NCI-H2196 treated with DMSO at 0.1 percent for 48 hours (cell line): ENCODE data around the gene MIEN1.
"Not testable (repeated sequence)": the region's sequence is repeated elsewhere in the genome, so short reads cannot be mapped to it uniquely, and the experiment has no call there.

Experiments used
- DNase-seq: peaks from one replicate; lab custom pipeline; 2025; ENCODE audit not compliant: unreplicated experiment; lab: John Stamatoyannopoulos, UW

MIEN1 gene

DNA sequence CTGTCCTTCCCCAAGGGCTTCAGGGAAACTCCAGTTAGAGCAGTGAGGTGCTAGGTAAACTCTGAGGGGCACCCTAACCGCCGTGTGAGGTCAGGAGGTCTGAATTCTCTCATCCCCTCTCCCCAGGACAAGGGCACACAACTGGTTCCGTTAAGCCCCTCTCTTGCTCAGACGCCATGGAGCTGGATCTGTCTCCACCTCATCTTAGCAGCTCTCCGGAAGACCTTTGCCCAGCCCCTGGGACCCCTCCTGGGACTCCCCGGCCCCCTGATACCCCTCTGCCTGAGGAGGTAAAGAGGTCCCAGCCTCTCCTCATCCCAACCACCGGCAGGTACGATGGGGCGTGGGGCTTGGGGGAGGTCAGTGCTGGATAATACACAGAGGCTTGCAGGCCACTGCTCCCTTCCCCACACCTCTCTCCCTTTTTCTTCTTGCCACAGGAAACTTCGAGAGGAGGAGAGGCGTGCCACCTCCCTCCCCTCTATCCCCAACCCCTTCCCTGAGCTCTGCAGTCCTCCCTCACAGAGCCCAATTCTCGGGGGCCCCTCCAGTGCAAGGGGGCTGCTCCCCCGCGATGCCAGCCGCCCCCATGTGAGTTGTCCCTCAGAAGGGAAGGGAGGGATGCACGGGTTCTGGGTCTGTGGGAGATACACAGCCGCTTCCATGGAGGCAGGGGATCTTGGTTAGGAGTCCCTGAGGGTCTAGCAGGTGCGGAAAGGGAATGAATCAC is 12.0 kb upstream of the MIEN1 start:
- no peak for DNase-seq

DNA sequence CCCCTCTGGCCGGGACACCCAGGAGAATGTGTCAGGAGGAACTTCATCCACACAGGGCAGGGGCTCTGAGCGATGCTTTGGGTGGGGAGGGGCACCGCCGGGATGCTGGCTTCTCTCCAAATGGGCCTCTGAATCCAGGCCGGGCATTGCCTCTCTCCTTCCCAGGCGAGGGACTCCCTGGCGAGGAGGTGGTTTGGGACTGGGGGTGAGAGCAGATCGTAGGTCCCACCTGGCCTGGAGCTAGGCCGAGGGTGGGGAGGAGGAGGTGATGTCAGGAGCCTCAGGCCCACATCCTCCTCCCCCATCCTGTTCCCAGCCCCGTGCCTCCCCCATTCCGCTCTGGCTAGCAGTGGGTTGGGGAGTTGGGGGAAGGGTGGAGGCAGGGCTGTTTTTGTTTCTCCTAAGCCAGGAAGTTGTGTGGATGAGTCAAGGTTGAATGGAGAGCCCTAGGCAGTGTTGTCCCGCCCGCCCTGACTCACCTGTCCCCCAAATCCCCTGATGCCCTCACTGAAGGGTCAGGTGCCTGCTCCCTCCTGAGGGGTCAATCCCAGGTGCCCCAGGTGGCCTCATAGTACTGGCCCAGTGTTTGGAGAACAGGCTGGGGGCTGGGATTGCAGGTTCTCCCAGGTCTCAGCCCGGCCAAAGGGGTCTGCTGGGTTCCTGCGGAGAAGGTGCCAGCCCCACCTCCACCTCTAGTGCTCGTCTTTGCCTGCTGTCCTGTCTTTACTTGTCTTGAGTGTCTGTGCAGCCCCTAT is 10.2 kb upstream of the MIEN1 start:
- no peak for DNase-seq

DNA sequence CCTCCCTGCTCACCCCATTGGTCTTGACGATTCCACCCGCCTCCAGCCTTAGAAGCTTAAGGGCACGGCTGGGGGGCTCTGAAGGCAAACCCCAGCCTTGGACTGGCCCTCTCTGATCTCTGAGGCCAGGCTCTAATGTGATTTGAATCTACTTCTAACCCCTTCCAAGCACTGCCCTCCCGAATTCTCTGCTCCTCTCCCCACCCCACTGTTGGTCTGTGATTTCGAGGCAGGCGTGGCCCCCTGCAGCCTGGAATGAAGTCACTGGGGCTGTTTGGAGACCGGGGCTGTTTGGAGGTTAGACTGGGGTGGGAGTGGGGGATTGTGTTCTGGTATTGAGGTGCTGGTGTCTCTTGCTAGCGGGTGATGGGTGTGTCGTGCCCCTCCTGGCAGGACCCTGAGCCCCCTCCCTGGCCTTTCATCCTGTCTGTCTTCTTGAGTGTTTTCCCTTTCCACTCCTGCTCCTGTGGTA is 9.6 kb upstream of the MIEN1 start:
- no peak for DNase-seq

DNA sequence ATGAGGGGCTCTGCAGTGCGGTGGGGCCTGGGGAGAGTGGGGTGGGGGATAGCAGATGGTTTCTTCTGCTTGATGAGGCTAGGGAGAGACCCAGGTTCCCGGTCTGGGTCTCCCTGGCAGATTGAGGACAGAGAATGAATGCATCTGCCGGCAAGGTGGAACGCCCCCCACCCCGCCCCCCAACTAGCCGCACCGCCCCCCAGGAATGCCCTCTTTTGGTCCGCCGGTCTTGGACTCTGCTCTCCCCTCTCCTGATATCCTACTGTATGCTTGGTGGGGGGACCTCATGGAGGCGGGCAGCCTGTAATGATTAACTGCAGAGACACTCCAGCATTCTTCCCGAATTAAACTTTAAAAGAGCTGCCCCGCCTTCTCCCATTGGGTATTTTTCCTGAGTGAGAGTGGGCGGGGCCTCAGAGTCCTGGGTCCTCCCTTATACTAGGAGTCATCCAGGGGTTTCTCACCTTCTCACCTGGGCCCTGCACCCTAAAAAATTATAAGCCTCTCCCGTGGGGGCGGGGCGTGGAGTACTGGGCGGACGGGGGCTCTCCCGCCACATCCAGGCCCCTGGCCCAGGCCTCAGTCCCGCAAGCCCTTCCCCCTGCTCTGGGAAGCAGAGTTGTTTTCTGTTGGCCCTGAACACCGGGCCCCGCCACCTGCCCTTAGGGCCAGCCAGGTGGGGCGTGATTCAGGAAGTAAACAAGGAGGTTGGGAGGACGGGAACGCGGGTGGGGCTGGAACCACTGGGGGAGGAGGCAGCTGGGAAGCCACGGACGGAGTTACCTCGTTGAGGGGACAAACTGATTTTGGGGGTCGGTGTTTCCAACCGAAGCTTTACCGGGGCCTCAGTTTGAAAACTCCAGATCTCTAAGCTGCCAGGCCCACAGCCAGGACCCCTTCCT is 8.9 kb upstream of the MIEN1 start:
- no peak for DNase-seq

DNA sequence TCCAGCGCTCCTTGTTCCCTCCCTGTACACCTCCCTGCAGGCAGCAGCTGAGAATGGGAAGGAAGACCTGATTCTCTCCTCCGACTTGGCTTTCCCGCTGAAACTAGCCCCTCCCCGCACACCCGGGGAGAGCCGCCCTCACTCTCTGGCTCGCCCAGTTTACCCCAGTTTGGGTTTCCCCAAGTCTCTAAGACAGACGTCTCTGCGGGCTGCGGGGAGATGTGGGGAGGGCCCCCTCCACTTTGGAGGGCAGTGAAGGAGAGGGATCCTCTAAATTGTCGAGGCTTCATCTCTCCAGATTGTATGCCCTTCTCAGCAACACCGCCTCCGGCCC is 8.2 kb upstream of the MIEN1 start:
- no peak for DNase-seq

DNA sequence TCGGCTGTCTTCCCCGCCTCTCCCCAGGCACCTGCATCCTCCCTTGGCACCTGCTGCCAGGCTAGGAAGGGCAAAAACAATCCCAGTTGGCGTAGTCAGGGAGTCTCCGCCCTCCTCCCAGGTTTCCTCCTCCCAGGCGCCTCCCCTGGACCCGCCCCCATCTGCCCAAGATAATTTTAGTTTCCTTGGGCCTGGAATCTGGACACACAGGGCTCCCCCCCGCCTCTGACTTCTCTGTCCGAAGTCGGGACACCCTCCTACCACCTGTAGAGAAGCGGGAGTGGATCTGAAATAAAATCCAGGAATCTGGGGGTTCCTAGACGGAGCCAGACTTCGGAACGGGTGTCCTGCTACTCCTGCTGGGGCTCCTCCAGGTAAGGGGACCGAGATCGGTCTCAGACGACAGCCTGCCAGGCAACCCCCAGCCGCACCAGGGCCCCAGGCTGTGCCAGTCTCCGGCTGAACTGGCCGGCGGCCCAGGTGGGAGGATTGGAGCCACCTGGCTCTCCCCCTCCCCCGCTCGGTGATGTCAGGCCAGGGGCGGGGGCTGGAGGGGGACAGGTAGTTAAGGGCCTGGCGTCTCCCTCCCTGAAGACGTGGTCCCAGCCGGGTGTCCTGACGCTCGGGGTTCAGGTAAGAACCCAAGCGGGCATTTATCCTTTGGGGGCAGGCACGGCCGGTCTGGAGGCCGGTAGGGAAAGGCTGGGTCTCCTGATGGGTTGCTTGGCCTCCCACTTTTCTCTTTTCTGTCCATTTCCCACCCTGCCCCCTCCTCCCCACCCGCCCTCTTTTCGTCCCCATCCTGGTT is 7.6 kb upstream of the MIEN1 start, which contains the start of gene GRB7:
TSS of gene GRB7 (plus strand) at position 179 of the 808 bp plus-strand sequence. CDS start 4,364 bp downstream, outside the sequence.
- DNase-seq, result peak; percentile 50

DNA sequence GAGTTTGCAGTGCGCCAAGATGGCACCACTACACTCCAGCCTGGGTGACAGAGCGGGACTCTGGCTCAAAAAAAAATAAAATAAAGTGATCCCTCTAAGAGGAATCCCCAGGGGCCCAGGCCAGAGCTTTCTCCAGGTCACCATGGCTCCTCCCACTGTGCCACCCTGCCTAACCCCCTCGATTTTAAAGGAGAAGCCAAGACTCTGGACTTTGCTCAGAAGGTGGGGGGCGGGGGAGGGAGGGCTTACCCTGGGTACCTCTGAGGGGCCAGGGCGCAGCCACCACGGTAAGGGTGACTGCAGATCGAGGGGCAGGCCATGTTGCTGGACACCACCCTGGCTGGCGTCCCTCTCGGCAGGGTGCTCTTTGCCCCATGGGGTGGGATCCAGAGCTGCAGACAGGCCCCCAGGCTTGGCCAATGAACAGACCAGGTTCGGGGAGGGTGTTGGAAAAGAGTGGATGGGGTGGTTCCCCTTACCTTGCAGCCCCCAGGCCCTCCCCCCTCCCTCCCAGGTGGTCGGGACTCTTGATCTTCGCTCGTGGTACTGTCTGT is 7.0 kb upstream of the MIEN1 start:
- DNase-seq, result no peak

DNA sequence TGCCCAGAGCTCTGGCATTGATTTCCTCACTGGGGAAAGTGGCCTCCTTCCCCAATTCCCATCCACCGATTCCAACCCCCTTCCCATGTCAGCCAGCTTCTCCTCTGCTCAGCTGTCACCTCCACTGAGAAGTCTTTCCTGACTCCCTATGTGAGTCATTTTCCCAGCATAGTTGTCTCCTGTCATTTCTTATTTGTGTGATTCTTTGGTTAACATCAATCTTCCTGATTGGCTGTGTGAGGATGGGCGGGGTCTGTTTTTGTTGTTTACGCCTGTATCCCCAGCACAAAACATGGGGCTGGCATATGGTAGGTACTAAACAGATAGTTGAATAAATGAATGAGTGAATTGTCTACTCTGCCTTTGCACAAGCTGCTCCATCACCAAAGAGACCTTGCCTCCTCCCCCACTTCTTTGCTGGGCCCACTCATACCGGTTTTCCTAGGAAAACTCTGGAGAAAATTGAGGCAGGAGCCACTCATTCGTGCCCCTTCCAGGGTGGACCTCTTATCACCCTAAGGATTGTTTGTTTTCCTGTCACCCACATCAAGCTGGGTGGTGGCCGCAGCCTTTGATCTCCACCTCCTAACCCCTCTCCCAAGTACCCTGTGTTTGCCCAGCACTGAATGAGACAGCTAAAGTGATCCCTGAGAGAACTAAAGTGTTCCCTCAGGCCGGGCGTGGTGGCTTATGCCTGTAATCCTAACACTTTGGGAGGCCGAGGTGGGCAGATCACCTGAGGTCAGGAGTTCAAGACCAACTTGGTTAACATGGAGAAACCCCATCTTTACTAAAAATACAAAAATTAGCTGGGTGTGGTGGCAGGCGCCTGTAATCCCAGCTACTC is 6.2 kb upstream of the MIEN1 start:
- DNase-seq, result no peak

DNA sequence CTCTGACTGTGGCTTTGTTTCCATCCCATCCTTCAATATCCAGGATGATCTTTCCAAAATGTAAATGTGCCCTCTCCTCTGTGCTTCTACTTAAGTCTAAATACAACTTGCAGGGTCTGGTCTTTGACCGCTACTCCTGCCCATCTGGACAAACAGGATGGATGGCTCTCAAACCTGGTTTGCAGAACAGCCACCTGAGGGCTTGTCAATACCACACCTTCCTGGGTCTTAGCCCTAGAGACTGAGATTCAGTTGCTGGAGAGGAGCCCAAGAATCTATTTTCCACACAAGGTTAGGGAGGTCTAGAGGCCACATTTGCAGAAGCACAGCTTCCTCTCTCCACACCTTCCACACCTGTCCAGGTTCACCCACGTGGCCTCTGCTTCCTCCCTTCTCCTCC is 5.5 kb upstream of the MIEN1 start:
- DNase-seq, result no peak

DNA sequence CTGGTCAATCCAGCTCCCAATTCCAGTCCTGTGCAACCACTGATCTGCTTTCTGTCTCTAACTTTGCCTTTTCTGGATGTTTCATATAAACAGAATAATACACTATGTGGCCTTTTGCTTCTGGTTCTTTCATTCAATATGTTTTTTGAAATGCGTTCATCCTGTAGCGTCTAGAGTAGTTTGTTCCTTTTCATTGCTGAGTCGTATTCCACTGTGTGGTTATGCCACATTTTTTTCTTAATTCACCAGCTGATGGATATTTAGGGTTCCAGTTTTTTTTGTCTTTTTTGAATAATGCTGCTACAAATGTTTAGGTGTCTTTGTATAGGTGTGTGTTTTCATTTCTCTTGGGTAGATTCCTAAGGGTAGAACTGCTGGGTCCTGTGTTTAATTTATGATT is 2.3 kb upstream of the MIEN1 start:
- no peak for DNase-seq

DNA sequence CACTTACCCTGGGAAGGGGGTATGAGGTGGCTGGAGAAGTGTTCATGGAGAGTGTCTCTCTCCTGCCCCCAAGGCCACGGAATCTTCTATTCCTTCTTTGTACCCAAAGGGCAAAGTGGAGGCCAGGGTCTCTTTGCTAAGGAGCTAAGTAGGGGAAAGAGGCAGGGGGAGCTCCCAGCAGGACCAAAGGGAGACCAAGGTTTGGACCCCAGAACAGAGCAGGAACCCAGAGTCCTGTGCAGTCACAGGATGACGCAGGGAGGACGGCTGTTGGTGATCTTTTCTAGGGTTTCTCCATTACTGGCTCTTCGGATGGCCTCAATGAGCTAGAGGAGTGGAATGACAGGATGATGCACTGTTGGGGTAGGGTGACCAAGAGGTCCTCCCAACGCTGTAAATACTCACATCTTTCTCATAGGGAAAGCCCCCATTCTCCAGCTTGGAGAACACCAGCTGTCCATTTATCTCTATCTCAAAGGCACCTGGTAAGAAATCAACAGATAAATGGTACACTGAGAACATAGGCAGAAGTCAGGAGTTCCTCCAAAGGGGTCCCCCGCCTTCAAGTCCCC is 966 bp downstream of the MIEN1 start:
- no peak for DNase-seq

DNA sequence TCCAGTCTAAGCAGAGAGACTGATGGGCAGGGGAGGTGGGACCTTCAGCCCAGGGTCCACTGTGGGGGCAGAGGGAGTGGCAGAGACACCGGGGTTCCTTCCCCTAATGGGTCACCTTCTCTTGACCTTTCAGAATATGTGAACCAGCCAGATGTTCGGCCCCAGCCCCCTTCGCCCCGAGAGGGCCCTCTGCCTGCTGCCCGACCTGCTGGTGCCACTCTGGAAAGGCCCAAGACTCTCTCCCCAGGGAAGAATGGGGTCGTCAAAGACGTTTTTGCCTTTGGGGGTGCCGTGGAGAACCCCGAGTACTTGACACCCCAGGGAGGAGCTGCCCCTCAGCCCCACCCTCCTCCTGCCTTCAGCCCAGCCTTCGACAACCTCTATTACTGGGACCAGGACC is 2.8 kb downstream of the MIEN1 start:
- no peak for DNase-seq

DNA sequence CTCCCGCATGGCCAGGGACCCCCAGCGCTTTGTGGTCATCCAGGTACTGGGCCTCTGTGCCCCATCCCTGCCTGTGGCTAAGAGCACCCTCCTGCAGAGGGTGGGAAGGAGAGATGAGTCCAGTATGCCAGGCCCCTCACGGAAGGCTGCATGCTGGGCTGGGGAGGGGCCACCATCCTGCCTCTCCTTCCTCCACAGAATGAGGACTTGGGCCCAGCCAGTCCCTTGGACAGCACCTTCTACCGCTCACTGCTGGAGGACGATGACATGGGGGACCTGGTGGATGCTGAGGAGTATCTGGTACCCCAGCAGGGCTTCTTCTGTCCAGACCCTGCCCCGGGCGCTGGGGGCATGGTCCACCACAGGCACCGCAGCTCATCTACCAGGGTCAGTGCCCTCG is 3.7 kb downstream of the MIEN1 start:
- DNase-seq, result no peak

DNA sequence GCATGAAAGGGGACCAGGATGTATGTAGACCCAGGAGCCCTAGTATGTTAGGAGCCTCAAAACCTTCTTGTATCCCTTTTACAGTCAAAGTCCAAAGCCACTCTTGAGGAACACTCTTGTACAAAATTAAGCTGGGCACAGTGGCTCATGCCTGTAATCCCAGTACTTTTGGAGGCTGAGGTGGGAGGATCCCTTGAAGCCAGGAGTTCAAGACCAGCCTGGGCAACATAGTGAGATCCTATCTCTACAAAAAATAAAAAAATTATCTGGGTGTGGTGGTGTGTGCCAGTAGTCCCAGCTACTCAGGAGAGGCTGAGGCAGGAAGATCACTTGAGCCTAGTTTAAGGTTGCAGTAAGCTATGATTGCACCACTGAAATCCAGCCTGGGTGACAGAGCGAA is 4.4 kb downstream of the MIEN1 start:
- DNase-seq, result not testable (repeated sequence)

DNA sequence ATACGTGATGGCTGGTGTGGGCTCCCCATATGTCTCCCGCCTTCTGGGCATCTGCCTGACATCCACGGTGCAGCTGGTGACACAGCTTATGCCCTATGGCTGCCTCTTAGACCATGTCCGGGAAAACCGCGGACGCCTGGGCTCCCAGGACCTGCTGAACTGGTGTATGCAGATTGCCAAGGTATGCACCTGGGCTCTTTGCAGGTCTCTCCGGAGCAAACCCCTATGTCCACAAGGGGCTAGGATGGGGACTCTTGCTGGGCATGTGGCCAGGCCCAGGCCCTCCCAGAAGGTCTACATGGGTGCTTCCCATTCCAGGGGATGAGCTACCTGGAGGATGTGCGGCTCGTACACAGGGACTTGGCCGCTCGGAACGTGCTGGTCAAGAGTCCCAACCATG is 5.6 kb downstream of the MIEN1 start:
- no peak for DNase-seq

DNA sequence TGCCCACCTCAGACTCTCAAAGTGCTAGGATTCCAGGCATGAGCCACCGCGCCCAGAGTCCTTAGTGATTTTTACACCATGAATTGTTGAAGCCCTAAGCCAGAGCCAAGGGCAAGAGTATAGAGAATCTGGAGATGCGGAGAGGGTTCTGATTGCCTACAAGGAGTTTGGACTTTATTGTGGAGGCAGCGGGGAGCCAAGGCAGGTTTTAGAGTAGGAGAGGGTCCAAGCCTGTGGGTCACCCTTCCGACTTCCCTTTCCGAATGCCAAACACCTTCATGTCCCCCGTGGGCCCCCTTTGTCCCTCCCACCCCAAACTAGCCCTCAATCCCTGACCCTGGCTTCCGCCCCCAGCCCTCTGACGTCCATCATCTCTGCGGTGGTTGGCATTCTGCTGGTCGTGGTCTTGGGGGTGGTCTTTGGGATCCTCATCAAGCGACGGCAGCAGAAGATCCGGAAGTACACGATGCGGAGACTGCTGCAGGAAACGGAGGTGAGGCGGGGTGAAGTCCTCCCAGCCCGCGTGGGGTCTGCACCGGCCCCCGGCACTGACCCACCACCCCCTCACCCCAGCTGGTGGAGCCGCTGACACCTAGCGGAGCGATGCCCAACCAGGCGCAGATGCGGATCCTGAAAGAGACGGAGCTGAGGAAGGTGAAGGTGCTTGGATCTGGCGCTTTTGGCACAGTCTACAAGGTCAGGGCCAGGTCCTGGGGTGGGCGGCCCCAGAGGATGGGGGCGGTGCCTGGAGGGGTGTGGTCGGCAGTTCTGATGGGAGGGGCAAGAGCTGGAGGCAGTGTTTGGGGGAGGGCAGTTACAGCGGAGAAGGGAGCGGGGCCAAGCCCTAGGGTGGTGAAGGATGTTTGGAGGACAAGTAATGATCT is 7.1 kb downstream of the MIEN1 start:
- DNase-seq, result no peak

DNA sequence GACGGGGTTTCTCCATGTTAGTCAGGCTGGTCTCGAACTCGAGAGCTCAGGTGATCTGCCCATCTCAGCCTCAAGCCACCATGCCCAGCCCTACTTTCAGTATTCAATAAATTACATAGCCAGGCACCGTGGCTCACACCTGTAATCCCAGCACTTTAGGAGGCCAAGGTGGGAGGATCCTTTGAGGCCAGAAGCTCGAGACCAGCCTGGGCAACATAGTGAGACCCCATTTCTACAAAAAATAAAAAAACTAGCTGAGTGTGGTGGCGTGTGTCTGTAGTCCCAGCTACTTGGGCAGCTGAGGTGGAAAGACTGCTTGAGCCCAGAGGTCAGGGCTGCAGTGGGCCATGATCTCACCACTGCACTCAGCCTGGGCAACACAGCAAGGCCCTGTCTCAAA is 8.2 kb downstream of the MIEN1 start:
- DNase-seq, result no peak
